ENCODE measurements around the gene DNM3. TPM values are rescaled to one million over a fixed set of nuclear protein-coding genes. Genes with fewer than 3 reads are reported as not detected.

Gene DNM3
- total and polyA plus RNA-seq, 10 of the 15 experiments (the other 5 are each of a cell fraction or from before 2014, with no cell fraction given): 0.03 to 1.5 (median 0.08) TPM; not detected in 3

DNA sequence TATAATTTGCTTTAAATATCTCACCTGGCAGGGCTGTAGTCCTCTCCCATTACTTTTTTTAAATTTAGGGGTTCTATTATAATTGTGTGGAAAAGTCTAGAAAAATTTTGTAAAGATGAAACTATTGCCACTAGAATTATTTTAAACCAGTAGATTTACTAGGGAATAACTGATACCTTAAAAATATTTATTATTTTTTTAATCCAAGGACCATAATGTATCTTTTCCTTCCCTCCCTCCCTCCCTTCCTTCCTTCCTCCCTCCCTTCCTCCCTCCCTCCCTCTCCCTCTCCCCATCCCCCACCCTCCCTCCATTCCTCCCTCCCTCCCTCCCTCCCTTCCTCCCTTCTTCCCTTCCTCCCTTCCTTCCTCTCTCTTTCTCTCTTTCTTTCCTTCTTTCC lies 90.5 kb downstream of the DNM3 start (continued):
- TF ChIP-seq ZBTB33 (IDR thresholded peaks at IDR 0.05): no peak
- no peak for TF ChIP-seq CHD1 (IDR thresholded peaks at IDR 0.05; ENCODE audit: low read depth, low read length)
- no peak for TF ChIP-seq TCF3 (IDR thresholded peaks at IDR 0.05; ENCODE audit: borderline replicate concordance, insufficient read depth, low read depth, low read length)
- no peak for TF ChIP-seq ZNF207 (IDR thresholded peaks at IDR 0.05; ENCODE audit: borderline replicate concordance)
- TF ChIP-seq TARDBP (IDR thresholded peaks at IDR 0.05; ENCODE audit: borderline replicate concordance): no peak
- TF ChIP-seq, protein P1, sequence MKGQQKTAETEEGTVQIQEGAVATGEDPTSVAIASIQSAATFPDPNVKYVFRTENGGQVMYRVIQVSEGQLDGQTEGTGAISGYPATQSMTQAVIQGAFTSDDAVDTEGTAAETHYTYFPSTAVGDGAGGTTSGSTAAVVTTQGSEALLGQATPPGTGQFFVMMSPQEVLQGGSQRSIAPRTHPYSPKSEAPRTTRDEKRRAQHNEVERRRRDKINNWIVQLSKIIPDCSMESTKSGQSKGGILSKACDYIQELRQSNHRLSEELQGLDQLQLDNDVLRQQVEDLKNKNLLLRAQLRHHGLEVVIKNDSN (IDR thresholded peaks at IDR 0.05; ENCODE audit: borderline replicate concordance, extremely low read length, insufficient read depth, low read depth, low read length): no peak
- TF ChIP-seq, protein P2, sequence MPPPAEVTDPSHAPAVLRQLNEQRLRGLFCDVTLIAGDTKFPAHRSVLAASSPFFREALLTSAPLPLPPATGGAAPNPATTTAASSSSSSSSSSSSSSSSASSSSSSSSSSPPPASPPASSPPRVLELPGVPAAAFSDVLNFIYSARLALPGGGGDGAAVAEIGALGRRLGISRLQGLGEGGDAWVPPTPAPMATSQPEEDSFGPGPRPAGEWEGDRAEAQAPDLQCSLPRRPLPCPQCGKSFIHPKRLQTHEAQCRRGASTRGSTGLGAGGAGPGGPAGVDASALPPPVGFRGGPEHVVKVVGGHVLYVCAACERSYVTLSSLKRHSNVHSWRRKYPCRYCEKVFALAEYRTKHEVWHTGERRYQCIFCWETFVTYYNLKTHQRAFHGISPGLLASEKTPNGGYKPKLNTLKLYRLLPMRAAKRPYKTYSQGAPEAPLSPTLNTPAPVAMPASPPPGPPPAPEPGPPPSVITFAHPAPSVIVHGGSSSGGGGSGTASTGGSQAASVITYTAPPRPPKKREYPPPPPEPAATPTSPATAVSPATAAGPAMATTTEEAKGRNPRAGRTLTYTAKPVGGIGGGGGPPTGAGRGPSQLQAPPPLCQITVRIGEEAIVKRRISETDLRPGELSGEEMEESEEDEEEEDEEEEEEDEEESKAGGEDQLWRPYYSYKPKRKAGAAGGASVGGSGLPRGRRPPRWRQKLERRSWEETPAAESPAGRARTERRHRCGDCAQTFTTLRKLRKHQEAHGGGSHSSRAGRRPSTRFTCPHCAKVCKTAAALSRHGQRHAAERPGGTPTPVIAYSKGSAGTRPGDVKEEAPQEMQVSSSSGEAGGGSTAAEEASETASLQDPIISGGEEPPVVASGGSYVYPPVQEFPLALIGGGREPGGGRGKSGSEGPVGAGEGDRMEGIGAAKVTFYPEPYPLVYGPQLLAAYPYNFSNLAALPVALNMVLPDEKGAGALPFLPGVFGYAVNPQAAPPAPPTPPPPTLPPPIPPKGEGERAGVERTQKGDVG (CRISPR knock-in tag; IDR thresholded peaks at IDR 0.05): no peak
- no peak for TF ChIP-seq CHD2 (IDR thresholded peaks at IDR 0.05; ENCODE audit: borderline replicate concordance, low read depth, low read length)
- TF ChIP-seq CBX3 (IDR thresholded peaks at IDR 0.05; ENCODE audit: borderline replicate concordance, low read depth): no peak
- TF ChIP-seq BMI1 (IDR thresholded peaks at IDR 0.05; ENCODE audit: borderline replicate concordance): no peak

Measured in GM12878 (cell line).